HCT116 (cell line): Measurements from ENCODE around the gene COL28A1.

Source experiments
- EGR1 ChIP-seq: IDR thresholded peaks from 2 replicates; pipeline ENCODE4 v1.6.1; 2012; ENCODE audit warnings: low read depth
- ELF1 ChIP-seq: IDR thresholded peaks from 2 replicates; pipeline ENCODE4 v1.6.1; 2012; ENCODE audit warnings: low read depth, borderline replicate concordance
- EZH2 ChIP-seq: fragments of 200-600 bp; sonication (generic); IDR thresholded peaks from 2 replicates; pipeline ENCODE4 v1.6.1; 2017; ENCODE audit warnings: antibody characterized with exemption, mixed run types
- JUND ChIP-seq: IDR thresholded peaks from 2 replicates; pipeline ENCODE4 v1.6.1; 2012
- REST ChIP-seq: IDR thresholded peaks from 2 replicates; pipeline ENCODE4 v1.6.1; 2012; ENCODE audit warnings: low read depth
- SRF ChIP-seq: IDR thresholded peaks from 2 replicates; pipeline ENCODE4 v1.6.1; 2012; ENCODE audit warnings: low read depth
- TF ChIP-seq, protein P1 (sequence below), 3 experiments: fragments of 200-600 bp in 1 of 3; sonication (generic) in 1 of 3; IDR thresholded peaks in 2 of 3; conservative IDR thresholded peaks in 1 of 3; 2 replicates each; pipeline ENCODE4 v1.5.1; 2012 to 2017; ENCODE audit warnings: low read depth in 2 of 3, low read length in 2 of 3, antibody characterized with exemption in 1 of 3, borderline replicate concordance in 1 of 3, control low read depth in 1 of 3, mild to moderate bottlenecking in 1 of 3, mixed read lengths in 1 of 3, mixed run types in 1 of 3, moderate library complexity in 1 of 3; ENCODE audit not compliant: insufficient read depth in 1 of 3

- no peak for TF ChIP-seq REST
- no peak for TF ChIP-seq JUND
- TF ChIP-seq, protein P1, sequence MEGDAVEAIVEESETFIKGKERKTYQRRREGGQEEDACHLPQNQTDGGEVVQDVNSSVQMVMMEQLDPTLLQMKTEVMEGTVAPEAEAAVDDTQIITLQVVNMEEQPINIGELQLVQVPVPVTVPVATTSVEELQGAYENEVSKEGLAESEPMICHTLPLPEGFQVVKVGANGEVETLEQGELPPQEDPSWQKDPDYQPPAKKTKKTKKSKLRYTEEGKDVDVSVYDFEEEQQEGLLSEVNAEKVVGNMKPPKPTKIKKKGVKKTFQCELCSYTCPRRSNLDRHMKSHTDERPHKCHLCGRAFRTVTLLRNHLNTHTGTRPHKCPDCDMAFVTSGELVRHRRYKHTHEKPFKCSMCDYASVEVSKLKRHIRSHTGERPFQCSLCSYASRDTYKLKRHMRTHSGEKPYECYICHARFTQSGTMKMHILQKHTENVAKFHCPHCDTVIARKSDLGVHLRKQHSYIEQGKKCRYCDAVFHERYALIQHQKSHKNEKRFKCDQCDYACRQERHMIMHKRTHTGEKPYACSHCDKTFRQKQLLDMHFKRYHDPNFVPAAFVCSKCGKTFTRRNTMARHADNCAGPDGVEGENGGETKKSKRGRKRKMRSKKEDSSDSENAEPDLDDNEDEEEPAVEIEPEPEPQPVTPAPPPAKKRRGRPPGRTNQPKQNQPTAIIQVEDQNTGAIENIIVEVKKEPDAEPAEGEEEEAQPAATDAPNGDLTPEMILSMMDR (IDR thresholded peaks at IDR 0.05 in 2 of 3, conservative IDR thresholded peaks at IDR 0.05 in 1 of 3; ENCODE audit: borderline replicate concordance in 1 of 3, insufficient read depth in 1 of 3, low read depth in 2 of 3, low read length in 2 of 3) = no peak
- no peak for TF ChIP-seq ELF1
- TF ChIP-seq SRF = no peak
- no peak for TF ChIP-seq EZH2
- no peak for TF ChIP-seq EGR1
Observed at GRCh38 chr7:7504910-7505704, 30.6 kb downstream of the COL28A1 start.
